ENCODE data around the gene PCSK4. TPM values are rescaled to one million over a fixed set of nuclear protein-coding genes. Genes with fewer than 3 reads are reported as not detected.

PCSK4 gene
- total RNA-seq, 1 experiment from 2014 or later, result 7.2 TPM

GRCh38 chr19:1446713-1447481 is 43.3 kb downstream of the PCSK4 start:
- Histone ChIP-seq H3K27ac (ENCODE audit: low read depth, low read length, poor library complexity, severe bottlenecking) (no peak overlapping the region), H3K4me3 (ENCODE audit: low read depth, low read length, poor library complexity, severe bottlenecking) (peak overlapping the region; percentile 56), H3K9me3 (ENCODE audit: low read depth, low read length, poor library complexity, severe bottlenecking) (no peaks in the 10 kb centered on the region), H3K4me1 (ENCODE audit: insufficient read depth, low read length, poor library complexity, severe bottlenecking) (peaks cover 15% of the 10 kb centered on the region), H3K27me3 (replicated peaks; ENCODE audit: insufficient read depth, low read depth, low read length, poor library complexity) (peaks cover 37% of the 10 kb centered on the region), H3K36me3 (ENCODE audit: insufficient read depth, low read length, poor library complexity, severe bottlenecking) (peaks cover 10% of the 10 kb centered on the region)
- CTCF ChIA-PET, result no interaction called here
- intact Hi-C loops (cut with micrococcal nuclease; ENCODE audit: unreplicated experiment), result loop anchor here (10.0 kb wide), 1 partner anchor 172 kb away; the partner anchor contains the start of gene FAM174C
- TF ChIP-seq CTCF (conservative IDR thresholded peaks at IDR 0.05; ENCODE audit: low read depth, low read length), result no peak
- no peak for TF ChIP-seq EZH2 (IDR thresholded peaks at IDR 0.05; ENCODE audit: borderline replicate concordance, low read depth, low read length, poor library complexity, severe bottlenecking)
- POLR2A ChIA-PET (ENCODE audit: low non-redundant PET), result interaction anchor here (0.6 kb wide), 1 partner anchor 10 kb away, joined by 20 read pairs; no protein-coding TSS in a partner anchor
- BruUV-seq (replicated peaks), result no TSS peak
- DNase-seq (ENCODE audit: low spot score), result peak; percentile 51

GRCh38 chr19:1445932-1446712 is 44.0 kb downstream of the PCSK4 start:
- TF ChIP-seq CTCF (conservative IDR thresholded peaks at IDR 0.05; ENCODE audit: low read depth, low read length), result no peak
- TF ChIP-seq EZH2 (IDR thresholded peaks at IDR 0.05; ENCODE audit: borderline replicate concordance, low read depth, low read length, poor library complexity, severe bottlenecking), result no peak
- peaks cover 30% of the 10 kb centered on the region for H3K27me3 ChIP-seq (replicated peaks; ENCODE audit: insufficient read depth, low read depth, low read length, poor library complexity)
- H3K36me3 ChIP-seq (ENCODE audit: insufficient read depth, low read length, poor library complexity, severe bottlenecking), result peaks cover 18% of the 10 kb centered on the region
- POLR2A ChIA-PET (ENCODE audit: low non-redundant PET), result interaction anchor here (0.6 kb wide), 1 partner anchor 10 kb away, joined by 20 read pairs; no protein-coding TSS in a partner anchor
- BruUV-seq (replicated peaks), result no TSS peak
- H3K9me3 ChIP-seq (ENCODE audit: low read depth, low read length, poor library complexity, severe bottlenecking), result no peaks in the 10 kb centered on the region
- H3K27ac ChIP-seq (ENCODE audit: low read depth, low read length, poor library complexity, severe bottlenecking), result no peak overlapping the region
- peaks cover 19% of the 10 kb centered on the region for H3K4me1 ChIP-seq (ENCODE audit: insufficient read depth, low read length, poor library complexity, severe bottlenecking)
- CTCF ChIA-PET, result interaction anchor here (1.1 kb wide), 1 partner anchor 26 kb away, joined by 3 read pairs; no protein-coding TSS in a partner anchor
- intact Hi-C loops (cut with micrococcal nuclease; ENCODE audit: unreplicated experiment), result loop anchor here (10.0 kb wide), 1 partner anchor 171 kb away; the partner anchor contains the start of gene FAM174C
- peak; percentile 75 for DNase-seq (ENCODE audit: low spot score)
- peak overlapping the region; percentile 56 for H3K4me3 ChIP-seq (ENCODE audit: low read depth, low read length, poor library complexity, severe bottlenecking)

- H3K27ac ChIP-seq (ENCODE audit: low read depth, low read length, poor library complexity, severe bottlenecking), result no peak overlapping the region
- no TSS peak for BruUV-seq (replicated peaks)
- no peaks in the 10 kb centered on the region for H3K9me3 ChIP-seq (ENCODE audit: low read depth, low read length, poor library complexity, severe bottlenecking)
- DNase-seq (ENCODE audit: low spot score), result peak; percentile 72
- POLR2A ChIA-PET (ENCODE audit: low non-redundant PET), result no interaction called here
- peaks cover 23% of the 10 kb centered on the region for H3K27me3 ChIP-seq (replicated peaks; ENCODE audit: insufficient read depth, low read depth, low read length, poor library complexity)
- CTCF ChIA-PET, result interaction anchor here (1.1 kb wide), 1 partner anchor 27 kb away, joined by 3 read pairs; no protein-coding TSS in a partner anchor
- peak overlapping the region; percentile 56 for H3K4me3 ChIP-seq (ENCODE audit: low read depth, low read length, poor library complexity, severe bottlenecking)
- TF ChIP-seq EZH2 (IDR thresholded peaks at IDR 0.05; ENCODE audit: borderline replicate concordance, low read depth, low read length, poor library complexity, severe bottlenecking) (no peak), CTCF (conservative IDR thresholded peaks at IDR 0.05; ENCODE audit: low read depth, low read length) (peak; percentile 65)
- H3K4me1 ChIP-seq (ENCODE audit: insufficient read depth, low read length, poor library complexity, severe bottlenecking), result peaks cover 26% of the 10 kb centered on the region
- peaks cover 25% of the 10 kb centered on the region for H3K36me3 ChIP-seq (ENCODE audit: insufficient read depth, low read length, poor library complexity, severe bottlenecking)
- intact Hi-C loops (cut with micrococcal nuclease; ENCODE audit: unreplicated experiment), result loop anchor here (10.0 kb wide), 1 partner anchor 171 kb away; the partner anchor contains the start of gene FAM174C
Measured at GRCh38 chr19:1445185-1445931, 44.8 kb downstream of the PCSK4 start.
